Adrenal gland (tissue), 12 donors: ENCODE measurements around the gene HCN4. TPM values are rescaled to one million over a fixed set of nuclear protein-coding genes. Genes with fewer than 3 reads are reported as not detected.

Source experiments
- DNase-seq, 7 donors: peaks; one replicate each; pipeline ENCODE4 v3.0.0-alpha.2; 2019 to 2020
- H3K27ac ChIP-seq, 5 donors: fragments of 200-600 bp; sonication (generic) in 4 of 5; 1 replicate in 3 of 5; 2 replicates in 2 of 5; pipeline versions ENCODE4 v1.5.1 to v1.8.0; 2016 to 2020; ENCODE audit warnings: mild to moderate bottlenecking in 1 of 5
- H3K27me3 ChIP-seq: fragments of 200-600 bp; 2 replicates; pipeline ENCODE4 v1.8.0; 2021
- H3K36me3 ChIP-seq, 2 donors: fragments of 200-600 bp; replicated peaks in 1 of 2; 1 replicate in 1 of 2; 2 replicates in 1 of 2; pipeline versions ENCODE4 v1.5.1 to v1.8.0; 2018 to 2022
- H3K4me1 ChIP-seq, 2 donors: fragments of 200-600 bp; replicated peaks in 1 of 2; 1 replicate in 1 of 2; 2 replicates in 1 of 2; pipeline versions ENCODE4 v1.5.1 to v1.8.0; 2018 to 2021
- H3K4me3 ChIP-seq, 4 donors: fragments of 200-600 bp; sonication (generic) in 3 of 4; one replicate each; pipeline ENCODE4 v1.5.1; 2016 to 2018
- H3K9me3 ChIP-seq, 3 donors: fragments of 200-600 bp; sonication (generic) in 1 of 3; replicated peaks in 1 of 3; 1 replicate in 2 of 3; 2 replicates in 1 of 3; pipeline versions ENCODE4 v1.5.1 to v1.8.0; 2016 to 2021
- POLR2A ChIP-seq, 2 donors: fragments of 450-650 bp; IDR thresholded peaks; one replicate each; pipeline ENCODE4 v1.6.1; 2017; ENCODE audit warnings: antibody characterized with exemption in 2 of 2, mild to moderate bottlenecking in 2 of 2, moderate library complexity in 1 of 2
- WGBS, 4 donors: extraction: QIAGEN DNeasy Blood & Tissue Kit in 2 of 4; methylation state at CpG; one replicate each; pipeline versions ENCODE4 v1.1.5 to v1.1.7; 2013 to 2017; 5-methylcytosine and 5-hydroxymethylcytosine counted together
- intact Hi-C, 2 donors: fragments of 100-400 bp; cut with DNase I; formaldehyde crosslinking; loops; one replicate each; pipeline versions ENCODE4 v1.14.1 to v1.15.0; 2022 to 2023
- polyA plus RNA-seq, 3 donors: library from polyadenylated mRNA; stranded (reverse); fragments of 200-250 nt in 2 of 3; fragments of 350-450 nt in 1 of 3; fragmentation: Illumina TruSeq in 1 of 3; extraction: RNeasy Lipid Tissue Mini Kit (QIAGEN cat#74804) in 1 of 3; gene quantifications; one replicate each; pipeline ENCODE4 v1.2.3, GENCODE V29; 2013 to 2014
- total RNA-seq, 9 donors: library from RNA; depleted of rRNA in 4 of 9; stranded (reverse); fragments of >200 nt in 4 of 9; fragments of 120-200 nt in 1 of 9; fragmentation: NEBNext Ultra II Directional in 1 of 9; extraction: Animal tissue kit (Norgen Biotek cat#: 25700) in 1 of 9; gene quantifications; one replicate each; pipeline versions ENCODE4 v1.1.0 to v1.2.4, GENCODE V29; 2013 to 2023
- TF ChIP-seq, protein P1 (sequence below), 6 experiments: fragments of 450-650 bp in 4 of 6; fragments of 200-600 bp in 2 of 6; sonication (generic) in 1 of 6; IDR thresholded peaks; 1 replicate in 5 of 6; 2 replicates in 1 of 6; pipeline versions ENCODE4 v1.5.1 to v1.8.0; 2016 to 2021; ENCODE audit warnings: antibody characterized with exemption in 6 of 6, mild to moderate bottlenecking in 2 of 6, moderate library complexity in 1 of 6
- donor health status: healthy with polysubstance abuse.
- donor health status: Bipolar disorder and iron deficiency.
- donor health status: DM: yes; HTN: yes; CAD: no.
- donor health status: DM: no; HTN: no; CAD: no.
- donor health status: DM: no; HTN: no; CAD: no.
- donor health status: DM: yes; HTN: yes; CAD: no.

The HCN4 gene
- total and polyA plus RNA-seq, 12 donors, result 0.04 to 1.2 (median 0.27) TPM; not detected in 2

DNA sequence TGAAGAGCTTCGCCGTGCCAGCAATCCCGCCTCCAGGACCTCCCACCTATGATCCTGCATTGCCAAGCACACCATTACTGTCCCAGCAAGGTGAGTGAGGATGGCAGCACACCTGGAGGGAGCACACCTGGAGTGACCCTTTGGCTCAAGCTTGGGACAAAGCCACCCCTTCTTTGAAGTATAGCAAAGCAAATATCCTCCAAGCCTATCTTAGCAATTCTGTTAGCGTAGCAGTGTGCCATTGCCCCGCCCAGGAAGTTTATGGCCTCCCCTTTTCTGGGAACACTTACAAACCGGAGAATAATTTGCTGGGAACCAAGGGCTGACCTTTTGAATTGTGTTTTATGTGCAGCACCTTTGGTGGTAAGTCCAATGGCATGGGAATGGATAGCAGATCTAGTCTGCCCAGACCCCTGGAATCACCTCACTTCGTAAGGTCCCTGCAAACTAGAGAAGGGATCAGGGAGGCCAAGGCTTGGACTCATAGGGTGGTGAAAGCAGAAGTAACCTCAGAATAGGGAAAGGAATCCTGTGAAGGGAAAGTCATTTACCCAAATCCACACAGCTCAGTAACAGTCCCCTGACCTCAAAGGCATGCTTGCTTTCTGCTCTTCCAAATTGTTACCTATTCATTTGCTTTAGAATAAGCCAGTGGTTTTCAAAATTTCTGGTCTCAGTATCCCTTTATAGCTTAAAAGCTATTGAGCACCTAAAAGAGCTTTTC lies 70.1 kb downstream of the HCN4 start:
- Histone ChIP-seq H3K27ac (no peak overlapping the region), H3K27me3 (no peaks in the 10 kb centered on the region), H3K4me3 (no peak overlapping the region), H3K36me3 (peaks cover 0 to 14% of the 10 kb centered on the region in 2 donors), H3K9me3 (no peaks in the 10 kb centered on the region), H3K4me1 (peaks cover 0 to 3% of the 10 kb centered on the region in 2 donors)
- TF ChIP-seq POLR2A (IDR thresholded peaks at IDR 0.05), result no peak
- TF ChIP-seq, protein P1, sequence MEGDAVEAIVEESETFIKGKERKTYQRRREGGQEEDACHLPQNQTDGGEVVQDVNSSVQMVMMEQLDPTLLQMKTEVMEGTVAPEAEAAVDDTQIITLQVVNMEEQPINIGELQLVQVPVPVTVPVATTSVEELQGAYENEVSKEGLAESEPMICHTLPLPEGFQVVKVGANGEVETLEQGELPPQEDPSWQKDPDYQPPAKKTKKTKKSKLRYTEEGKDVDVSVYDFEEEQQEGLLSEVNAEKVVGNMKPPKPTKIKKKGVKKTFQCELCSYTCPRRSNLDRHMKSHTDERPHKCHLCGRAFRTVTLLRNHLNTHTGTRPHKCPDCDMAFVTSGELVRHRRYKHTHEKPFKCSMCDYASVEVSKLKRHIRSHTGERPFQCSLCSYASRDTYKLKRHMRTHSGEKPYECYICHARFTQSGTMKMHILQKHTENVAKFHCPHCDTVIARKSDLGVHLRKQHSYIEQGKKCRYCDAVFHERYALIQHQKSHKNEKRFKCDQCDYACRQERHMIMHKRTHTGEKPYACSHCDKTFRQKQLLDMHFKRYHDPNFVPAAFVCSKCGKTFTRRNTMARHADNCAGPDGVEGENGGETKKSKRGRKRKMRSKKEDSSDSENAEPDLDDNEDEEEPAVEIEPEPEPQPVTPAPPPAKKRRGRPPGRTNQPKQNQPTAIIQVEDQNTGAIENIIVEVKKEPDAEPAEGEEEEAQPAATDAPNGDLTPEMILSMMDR (IDR thresholded peaks at IDR 0.05), result no peak
- intact Hi-C loops, result no loop called here
- 85 to 93% (median 90%) methylated on average over 5 to 7 of the region's 7 CpGs for WGBS, 4 donors
- DNase-seq, result no peak

DNA sequence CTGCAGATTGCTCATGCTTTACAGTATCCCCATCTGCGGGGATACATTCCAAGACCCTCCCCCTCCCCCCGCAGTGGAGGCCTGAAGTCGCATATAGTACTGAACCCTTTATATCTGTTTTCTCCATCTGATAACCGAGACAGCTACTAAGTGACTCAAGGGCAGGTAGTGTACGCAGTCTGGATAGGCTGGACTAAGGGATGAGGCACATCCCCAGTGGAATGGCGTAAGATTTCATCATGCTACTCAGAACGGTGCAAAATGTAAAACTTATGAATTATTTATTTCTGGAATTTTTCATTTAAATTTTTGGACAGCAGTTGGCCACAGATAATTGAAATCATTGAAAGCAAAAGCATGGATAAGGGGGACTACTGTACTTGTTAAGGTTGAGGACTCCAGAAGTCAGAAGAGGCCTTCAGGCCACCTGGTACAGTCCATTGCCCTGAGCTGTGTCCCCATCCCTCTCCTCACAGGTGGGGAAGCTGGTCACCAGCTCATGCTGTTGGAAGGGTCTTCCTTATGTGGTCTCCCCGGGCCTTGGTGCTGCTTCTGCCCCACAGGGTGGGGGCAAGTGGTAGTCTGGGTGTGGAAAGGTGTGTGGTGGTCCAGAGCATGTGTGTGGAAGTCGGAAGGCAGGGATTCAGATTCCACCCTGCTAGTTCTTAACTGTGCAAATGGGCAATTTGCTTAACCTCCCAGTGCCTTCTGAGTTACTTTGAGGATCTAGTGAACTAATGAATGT lies 72.0 kb downstream of the HCN4 start:
- H3K36me3 ChIP-seq, result peaks cover 0 to 14% of the 10 kb centered on the region in 2 donors
- WGBS, 4 donors, result 82 to 95% (median 90%) methylated on average over 9 of the region's 9 CpGs
- H3K4me3 ChIP-seq, result no peak overlapping the region
- no peaks in the 10 kb centered on the region for H3K9me3 ChIP-seq
- no peaks in the 10 kb centered on the region for H3K27me3 ChIP-seq
- no peak overlapping the region for H3K27ac ChIP-seq
- TF ChIP-seq, protein P1 (IDR thresholded peaks at IDR 0.05), result no peak
- TF ChIP-seq POLR2A (IDR thresholded peaks at IDR 0.05), result no peak
- no peak for DNase-seq
- H3K4me1 ChIP-seq, result no peaks in the 10 kb centered on the region
- intact Hi-C loops, result no loop called here

DNA sequence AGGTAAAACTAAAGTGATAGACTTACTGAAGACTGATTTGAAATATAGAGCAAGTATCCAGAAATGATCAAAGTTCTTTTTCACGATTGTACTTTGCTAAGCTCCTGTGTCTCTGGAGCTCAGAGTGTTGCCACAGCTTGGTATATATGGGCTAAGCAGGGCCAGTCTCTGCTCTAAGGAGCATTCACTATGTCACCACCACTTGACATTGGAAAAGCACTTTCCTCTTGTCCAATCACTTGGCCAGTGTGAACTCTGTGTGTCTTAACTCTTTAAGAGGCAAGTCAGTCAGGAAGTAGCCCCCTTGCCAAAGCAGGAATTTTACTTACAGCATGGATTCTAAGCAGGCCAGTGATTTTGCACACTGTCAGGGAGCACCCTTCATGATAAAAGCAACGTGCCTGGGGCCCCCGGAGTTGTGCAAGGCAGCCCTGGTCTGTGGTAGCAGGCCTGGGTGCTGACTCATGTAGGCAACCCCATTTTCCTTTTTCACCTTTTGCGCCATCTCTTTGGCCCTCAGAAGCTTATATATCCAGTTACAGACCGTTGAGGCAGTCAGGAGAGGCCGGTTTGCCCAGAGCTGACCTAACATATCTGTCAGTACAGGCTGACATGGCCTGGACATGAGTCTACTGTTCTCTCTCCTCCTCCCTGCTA lies 73.0 kb downstream of the HCN4 start:
- no peak overlapping the region for H3K27ac ChIP-seq
- H3K36me3 ChIP-seq, result peaks cover 0 to 14% of the 10 kb centered on the region in 2 donors
- H3K4me3 ChIP-seq, result no peak overlapping the region
- no peaks in the 10 kb centered on the region for H3K4me1 ChIP-seq
- H3K27me3 ChIP-seq, result no peaks in the 10 kb centered on the region
- intact Hi-C loops, result no loop called here
- no peak for TF ChIP-seq POLR2A (IDR thresholded peaks at IDR 0.05)
- TF ChIP-seq, protein P1 (IDR thresholded peaks at IDR 0.05), result no peak
- 72 to 94% (median 79%) methylated on average over 6 of the region's 6 CpGs for WGBS, 4 donors
- no peaks in the 10 kb centered on the region for H3K9me3 ChIP-seq
- no peak for DNase-seq

DNA sequence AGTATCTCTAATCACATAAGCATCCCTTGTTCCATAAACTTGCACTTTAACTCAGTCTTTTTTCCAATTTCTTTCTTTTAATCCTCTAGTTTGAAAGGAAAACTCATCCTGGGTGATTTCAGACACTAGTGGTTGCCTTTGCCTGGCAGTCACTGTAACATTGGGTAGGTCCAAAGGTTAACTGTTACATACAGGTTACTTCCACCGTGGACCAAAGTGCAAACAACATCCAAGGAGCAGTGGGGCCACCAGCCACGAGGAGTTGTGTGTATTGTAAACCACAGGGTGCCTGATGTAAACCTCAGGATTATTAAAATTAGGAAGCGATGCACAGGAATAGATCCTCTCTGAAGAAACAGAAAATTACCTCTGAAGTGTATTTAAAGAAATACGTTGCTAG lies 75.0 kb downstream of the HCN4 start:
- no peak for DNase-seq
- Histone ChIP-seq H3K27me3 (no peaks in the 10 kb centered on the region), H3K36me3 (peaks cover 0 to 14% of the 10 kb centered on the region in 2 donors), H3K4me3 (no peak overlapping the region), H3K4me1 (no peaks in the 10 kb centered on the region), H3K27ac (no peak overlapping the region), H3K9me3 (no peaks in the 10 kb centered on the region)
- TF ChIP-seq, protein P1 (IDR thresholded peaks at IDR 0.05), result no peak
- TF ChIP-seq POLR2A (IDR thresholded peaks at IDR 0.05), result no peak
- WGBS, 4 donors, result 75 to 85% (median 77%) methylated on average over 4 of the region's 4 CpGs
- intact Hi-C loops, result no loop called here
